H1 (cell line): ENCODE measurements around the gene ARPIN. TPM values are rescaled to one million over a fixed set of nuclear protein-coding genes. Genes with fewer than 3 reads are reported as not detected.

ENCODE experiments used
- CTCF ChIA-PET: fragments of 300-600 bp; sonication (Branson Sonifier 250); formaldehyde crosslinking; loops from one replicate; lab custom pipeline; 2021; ENCODE audit not compliant: partially characterized antibody; lab: Charles Lee
- POLR2A ChIA-PET: fragments of 300-600 bp; sonication (Branson Sonifier 250); formaldehyde crosslinking; loops from one replicate; lab custom pipeline; 2021; ENCODE audit warnings: inconsistent platforms; ENCODE audit not compliant: partially characterized antibody; lab: Charles Lee
- DNase-seq, 2 experiments: peaks; one replicate each; pipeline versions ENCODE4 v3.0.0 to v3.0.0-alpha.2; 2010 to 2022; ENCODE audit warnings: low spot score in 2 of 2, low read depth in 1 of 2, mixed read lengths in 1 of 2
- FAIRE-seq: peaks from 2 replicates; lab custom pipeline; 2011; peaks lifted over from hg19 to GRCh38; lab: Jason Lieb, UNC
- H2AFZ ChIP-seq: 2 replicates; pipeline ENCODE4 v1.8.1; 2012; ENCODE audit warnings: low read length, inconsistent platforms
- H2AK5ac ChIP-seq: 2 replicates; pipeline ENCODE4 v1.6.1; 2013; ENCODE audit warnings: low read depth, low read length
- H2BK120ac ChIP-seq: replicated peaks from 2 replicates; pipeline ENCODE3; 2013; ENCODE audit warnings: low read depth, low read length, inconsistent platforms
- H2BK12ac ChIP-seq: 2 replicates; pipeline ENCODE4 v1.6.1; 2013; ENCODE audit warnings: low read depth, low read length
- H2BK15ac ChIP-seq: 2 replicates; pipeline ENCODE4 v1.6.1; 2013; ENCODE audit warnings: low read length
- H2BK20ac ChIP-seq: 2 replicates; pipeline ENCODE4 v1.6.1; 2013; ENCODE audit warnings: low read length
- H2BK5ac ChIP-seq: 2 replicates; pipeline ENCODE4 v1.6.1; 2013; ENCODE audit warnings: low read depth, low read length
- H3K14ac ChIP-seq: 2 replicates; pipeline ENCODE4 v1.6.1; 2013; ENCODE audit warnings: inconsistent platforms; ENCODE audit not compliant: insufficient read length
- H3K18ac ChIP-seq: 2 replicates; pipeline ENCODE4 v1.6.1; 2013; ENCODE audit warnings: low read length; ENCODE audit errors: extremely low read depth
- H3K23ac ChIP-seq: 2 replicates; pipeline ENCODE4 v1.6.1; 2013; ENCODE audit warnings: inconsistent platforms; ENCODE audit not compliant: insufficient read length
- H3K23me2 ChIP-seq: 2 replicates; pipeline ENCODE4 v1.6.1; 2013; ENCODE audit warnings: low read depth, low read length
- H3K27ac ChIP-seq: 2 replicates; pipeline ENCODE4 v1.6.1; 2011; ENCODE audit warnings: low read depth, low read length, inconsistent platforms
- H3K27me3 ChIP-seq, 4 experiments: replicated peaks in 1 of 4; 1 replicate in 1 of 4; 2 replicates in 3 of 4; pipeline versions ENCODE4 v1.6.1 to v1.8.1; 2011 to 2013; ENCODE audit warnings: low read length in 3 of 4, mild to moderate bottlenecking in 3 of 4, inconsistent platforms in 2 of 4, mixed read lengths in 2 of 4, moderate library complexity in 1 of 4; ENCODE audit not compliant: control insufficient read depth in 3 of 4, insufficient read depth in 3 of 4; ENCODE audit errors: extremely low read depth in 1 of 4
- H3K36me3 ChIP-seq, 4 experiments: 2 replicates each; pipeline versions ENCODE4 v1.6.1 to v1.8.1; 2011 to 2013; ENCODE audit warnings: mild to moderate bottlenecking in 4 of 4, low read length in 3 of 4, moderate library complexity in 2 of 4, control low read depth in 1 of 4, inconsistent platforms in 1 of 4; ENCODE audit not compliant: insufficient read depth in 4 of 4, control insufficient read depth in 2 of 4
- H3K4ac ChIP-seq: replicated peaks from 2 replicates; pipeline ENCODE3; 2013; ENCODE audit warnings: low read length, low read depth, mixed read lengths, inconsistent platforms; ENCODE audit not compliant: insufficient read length
- H3K4me1 ChIP-seq, 4 experiments: replicated peaks in 1 of 4; 1 replicate in 1 of 4; 2 replicates in 3 of 4; pipeline versions ENCODE4 v1.6.1 to v1.8.1; 2011 to 2013; ENCODE audit warnings: low read length in 3 of 4, inconsistent platforms in 2 of 4, mixed read lengths in 1 of 4; ENCODE audit not compliant: insufficient read depth in 4 of 4, control insufficient read depth in 3 of 4
- H3K4me2 ChIP-seq, 2 experiments: 2 replicates each; pipeline versions ENCODE4 v1.6.1 to v1.8.1; 2011 to 2013; ENCODE audit warnings: low read depth in 2 of 2, low read length in 2 of 2, control low read depth in 1 of 2, inconsistent platforms in 1 of 2, mild to moderate bottlenecking in 1 of 2; ENCODE audit not compliant: insufficient read depth in 1 of 2
- H3K4me3 ChIP-seq, 4 experiments: fragments of 200-600, 300-600 bp in 1 of 4; sonication (generic), shearing (Covaris generic), sonication (Bioruptor Twin) in 1 of 4; 2 replicates each; pipeline versions ENCODE4 v1.5.1 to v1.8.1; 2011 to 2016; ENCODE audit warnings: low read length in 4 of 4, low read depth in 3 of 4, control low read depth in 2 of 4, inconsistent platforms in 2 of 4, mild to moderate bottlenecking in 2 of 4, mixed read lengths in 1 of 4, moderate library complexity in 1 of 4; ENCODE audit not compliant: insufficient read depth in 2 of 4; ENCODE audit errors: extremely low read depth in 1 of 4
- H3K56ac ChIP-seq: replicated peaks from 2 replicates; pipeline ENCODE3; 2013; ENCODE audit warnings: low read depth, mild to moderate bottlenecking, mixed read lengths, low read length, inconsistent platforms; ENCODE audit not compliant: insufficient read length
- H3K79me1 ChIP-seq: 2 replicates; pipeline ENCODE4 v1.6.1; 2013; ENCODE audit warnings: low read depth, low read length, control low read depth
- H3K79me2 ChIP-seq, 2 experiments: 2 replicates each; pipeline versions ENCODE4 v1.6.1 to v1.8.1; 2012 to 2013; ENCODE audit warnings: low read length in 2 of 2, mild to moderate bottlenecking in 2 of 2, inconsistent platforms in 1 of 2; ENCODE audit not compliant: insufficient read depth in 2 of 2, control insufficient read depth in 1 of 2
- H3K9ac ChIP-seq, 4 experiments: replicated peaks in 1 of 4; 1 replicate in 1 of 4; 2 replicates in 3 of 4; pipeline versions ENCODE4 v1.6.1 to v1.8.1; 2011 to 2013; ENCODE audit warnings: low read depth in 3 of 4, low read length in 3 of 4, control low read depth in 2 of 4, mild to moderate bottlenecking in 2 of 4, moderate library complexity in 2 of 4, inconsistent platforms in 1 of 4; ENCODE audit errors: extremely low read depth in 1 of 4
- H3K9me3 ChIP-seq, 2 experiments: 2 replicates each; pipeline versions ENCODE4 v1.6.1 to v1.8.1; 2012 to 2013; ENCODE audit warnings: mild to moderate bottlenecking in 2 of 2, moderate library complexity in 2 of 2, control low read depth in 1 of 2, inconsistent platforms in 1 of 2, low read depth in 1 of 2, low read length in 1 of 2, mixed read lengths in 1 of 2; ENCODE audit not compliant: insufficient read depth in 2 of 2
- H4K20me1 ChIP-seq, 2 experiments: replicated peaks in 1 of 2; 2 replicates each; pipeline versions ENCODE3 to v1.8.1; 2011 to 2013; ENCODE audit warnings: inconsistent platforms in 2 of 2, low read length in 2 of 2, mild to moderate bottlenecking in 1 of 2; ENCODE audit not compliant: insufficient read depth in 2 of 2, control insufficient read depth in 1 of 2
- H4K5ac ChIP-seq: 2 replicates; pipeline ENCODE4 v1.6.1; 2013; ENCODE audit warnings: low read length, low read depth, mixed read lengths, inconsistent platforms; ENCODE audit not compliant: insufficient read length
- H4K8ac ChIP-seq: 2 replicates; pipeline ENCODE4 v1.8.0; 2013; ENCODE audit warnings: mild to moderate bottlenecking, moderate library complexity, low read length, inconsistent platforms; ENCODE audit not compliant: insufficient read depth; ENCODE audit errors: extremely low read depth
- H4K91ac ChIP-seq: replicated peaks from 2 replicates; pipeline ENCODE3; 2013; ENCODE audit warnings: low read length, mixed read lengths, inconsistent platforms; ENCODE audit not compliant: insufficient read length
- BACH1 ChIP-seq: IDR thresholded peaks from 2 replicates; pipeline ENCODE4 v1.6.1; 2012; ENCODE audit warnings: low read length, improper control_type of control experiment
- BCL11A ChIP-seq, 2 experiments: IDR thresholded peaks; one replicate each; pipeline ENCODE4 v1.6.1; 2011; ENCODE audit warnings: low read depth in 2 of 2, low read length in 2 of 2, mild to moderate bottlenecking in 2 of 2
- BRCA1 ChIP-seq: IDR thresholded peaks from 2 replicates; pipeline ENCODE4 v1.6.1; 2012; ENCODE audit warnings: low read depth, low read length, improper control_type of control experiment
- CBX5 ChIP-seq: fragments of 300-800, 300-1000 bp; sonication (generic); IDR thresholded peaks from 2 replicates; pipeline ENCODE4 v1.7.1; 2016; ENCODE audit warnings: antibody characterized with exemption, low read length, low read depth
- CEBPB ChIP-seq: IDR thresholded peaks from 2 replicates; pipeline ENCODE4 v1.6.1; 2012; ENCODE audit warnings: low read depth, low read length
- FOSL1 ChIP-seq: IDR thresholded peaks from 2 replicates; pipeline ENCODE4 v1.6.1; 2011; ENCODE audit warnings: mild to moderate bottlenecking, low read depth, low read length, moderate library complexity; ENCODE audit not compliant: insufficient read depth
- JUND ChIP-seq: IDR thresholded peaks from 2 replicates; pipeline ENCODE4 v1.6.1; 2011; ENCODE audit warnings: mild to moderate bottlenecking, improper control_type of control experiment, low read length
- PHF8 ChIP-seq: fragments of 200-600 bp; sonication (generic); conservative IDR thresholded peaks from 2 replicates; pipeline ENCODE4 v1.7.1; 2012; ENCODE audit warnings: low read depth, mild to moderate bottlenecking, inconsistent platforms, low read length, moderate library complexity
- POLR2A ChIP-seq, 2 experiments: IDR thresholded peaks; 1 replicate in 1 of 2; 2 replicates in 1 of 2; pipeline ENCODE4 v1.6.1; 2011; ENCODE audit warnings: low read depth in 2 of 2, low read length in 2 of 2, mild to moderate bottlenecking in 2 of 2; ENCODE audit errors: control extremely low read depth in 1 of 2
- SRF ChIP-seq: IDR thresholded peaks from 2 replicates; pipeline ENCODE4 v1.6.1; 2011; ENCODE audit warnings: mild to moderate bottlenecking, low read depth, low read length, moderate library complexity
- TAF7 ChIP-seq: optimal IDR thresholded peaks from 2 replicates; pipeline ENCODE3; 2011; ENCODE audit warnings: low read depth, mild to moderate bottlenecking, inconsistent platforms, low read length, moderate library complexity, borderline replicate concordance
- ZNF274 ChIP-seq: IDR thresholded peaks from 2 replicates; pipeline ENCODE4 v1.7.0; 2012; ENCODE audit warnings: low read length, borderline replicate concordance; ENCODE audit errors: extremely low read depth
- polyA plus RNA-seq, 7 experiments: library from polyadenylated mRNA; depleted of rRNA in 3 of 7; stranded (reverse) in 5 of 7; unstranded in 2 of 7; fragments of >200 nt in 5 of 7; fragments of 200-250 nt in 2 of 7; gene quantifications; 1 replicate in 5 of 7; 2 replicates in 1 of 7; 4 replicates in 1 of 7; pipeline versions ENCODE4 v1.2.1 to v1.2.3, GENCODE V29; 2011 to 2013; ENCODE audit warnings: missing spikeins in 2 of 7, mixed read lengths in 2 of 7
- total RNA-seq: library from RNA; stranded (reverse); fragmentation: NEBNext Ultra II Directional; extraction: Animal tissue kit (Norgen Biotek cat#: 25700); gene quantifications from 2 replicates; pipeline ENCODE4 v1.2.1, GENCODE V29; 2021
- TF ChIP-seq, protein P1 (sequence below): IDR thresholded peaks from 2 replicates; pipeline ENCODE4 v1.6.1; 2011; ENCODE audit warnings: low read length, improper control_type of control experiment
- TF ChIP-seq, protein P2 (sequence below): IDR thresholded peaks from 2 replicates; pipeline ENCODE4 v1.6.1; 2012; ENCODE audit warnings: inconsistent platforms

The ARPIN gene
- total and polyA plus RNA-seq, 2 of the 8 experiments (the other 6 are each of a cell fraction or from before 2014, with no cell fraction given): 3.1 to 3.9 TPM

DNA sequence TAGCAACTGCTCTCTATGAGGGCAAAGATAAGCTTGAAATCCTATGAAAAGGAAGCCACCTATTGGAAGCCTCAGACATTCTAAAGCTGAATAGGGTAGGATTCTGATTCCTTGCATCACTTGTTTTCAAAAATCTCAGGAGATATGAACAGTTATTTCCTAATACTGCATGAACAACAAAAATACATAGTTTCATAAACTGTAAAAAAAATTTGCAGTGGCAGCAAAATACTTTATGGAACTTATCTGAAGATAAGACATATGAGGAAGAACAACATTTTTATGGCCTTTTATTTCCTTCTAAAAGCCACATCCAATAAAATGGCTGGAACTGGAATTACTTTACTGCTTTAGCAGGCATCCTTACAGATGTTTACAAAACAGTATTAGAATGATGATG, 48.8 kb downstream of the ARPIN start:
- no peak overlapping the region for H3K56ac ChIP-seq
- no peaks in the 10 kb centered on the region for H3K23me2 ChIP-seq
- no peak overlapping the region for H3K23ac ChIP-seq
- no peaks in the 10 kb centered on the region for H3K4me1 ChIP-seq
- H2BK12ac ChIP-seq: no peak overlapping the region
- peaks cover 0 to 4% of the 10 kb centered on the region in 2 experiments; a peak in 1 of 4 replicates for H3K9me3 ChIP-seq
- no peak overlapping the region for H2BK120ac ChIP-seq
- ChIA-PET CTCF (interaction anchor here (0.6 to 1.4 kb wide), 4 partner anchors 11 to 292 kb away, joined by 3 to 8 read pairs (median 6); no protein-coding TSS in a partner anchor), POLR2A (interaction anchor here (0.8 to 1.0 kb wide), 2 partner anchors 24 to 143 kb away, joined by 3 read pairs; no protein-coding TSS in a partner anchor)
- H3K4ac ChIP-seq: no peak overlapping the region
- H3K4me3 ChIP-seq: no peak overlapping the region
- DNase-seq: no peak
- no peak overlapping the region for H2BK20ac ChIP-seq
- no peak overlapping the region for H2BK15ac ChIP-seq
- no peak for FAIRE-seq
- H3K27me3 ChIP-seq: no peaks in the 10 kb centered on the region
- H3K27ac ChIP-seq: no peak overlapping the region
- no peak overlapping the region for H3K18ac ChIP-seq
- no peak overlapping the region for H3K14ac ChIP-seq
- H2AFZ ChIP-seq: no peak overlapping the region
- no peak overlapping the region for H2BK5ac ChIP-seq
- no peak overlapping the region for H4K5ac ChIP-seq
- H4K91ac ChIP-seq: no peak overlapping the region
- no peak overlapping the region for H3K4me2 ChIP-seq
- peaks cover 0 to 14% (median 4%) of the 10 kb centered on the region in 4 experiments; a peak in 3 of 8 replicates for H3K36me3 ChIP-seq
- no peak overlapping the region for H2AK5ac ChIP-seq
- H3K79me1 ChIP-seq: no peaks in the 10 kb centered on the region
- H3K9ac ChIP-seq: no peak overlapping the region
- H4K20me1 ChIP-seq: no peaks in the 10 kb centered on the region
- no peaks in the 10 kb centered on the region for H3K79me2 ChIP-seq
- H4K8ac ChIP-seq: no peak overlapping the region
- no peak for TF ChIP-seq FOSL1
- TF ChIP-seq, protein P1, sequence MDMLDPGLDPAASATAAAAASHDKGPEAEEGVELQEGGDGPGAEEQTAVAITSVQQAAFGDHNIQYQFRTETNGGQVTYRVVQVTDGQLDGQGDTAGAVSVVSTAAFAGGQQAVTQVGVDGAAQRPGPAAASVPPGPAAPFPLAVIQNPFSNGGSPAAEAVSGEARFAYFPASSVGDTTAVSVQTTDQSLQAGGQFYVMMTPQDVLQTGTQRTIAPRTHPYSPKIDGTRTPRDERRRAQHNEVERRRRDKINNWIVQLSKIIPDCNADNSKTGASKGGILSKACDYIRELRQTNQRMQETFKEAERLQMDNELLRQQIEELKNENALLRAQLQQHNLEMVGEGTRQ: no peak
- no peak for TF ChIP-seq ZNF274
- no peak for TF ChIP-seq BACH1
- no peak for TF ChIP-seq CEBPB
- no peak for TF ChIP-seq CBX5
- no peak for TF ChIP-seq POLR2A (IDR thresholded peaks at IDR 0.05; ENCODE audit: control extremely low read depth in 1 of 2, low read depth in 2 of 2, low read length in 2 of 2)
- TF ChIP-seq PHF8: no peak
- TF ChIP-seq, protein P2, sequence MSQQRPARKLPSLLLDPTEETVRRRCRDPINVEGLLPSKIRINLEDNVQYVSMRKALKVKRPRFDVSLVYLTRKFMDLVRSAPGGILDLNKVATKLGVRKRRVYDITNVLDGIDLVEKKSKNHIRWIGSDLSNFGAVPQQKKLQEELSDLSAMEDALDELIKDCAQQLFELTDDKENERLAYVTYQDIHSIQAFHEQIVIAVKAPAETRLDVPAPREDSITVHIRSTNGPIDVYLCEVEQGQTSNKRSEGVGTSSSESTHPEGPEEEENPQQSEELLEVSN: no peak
- TF ChIP-seq BCL11A (IDR thresholded peaks at IDR 0.05; ENCODE audit: low read depth in 2 of 2, low read length in 2 of 2): no peak
- no peak for TF ChIP-seq SRF
- no peak for TF ChIP-seq JUND
- TF ChIP-seq BRCA1: no peak
- TF ChIP-seq TAF7: no peak
